AG04450 (cell line): ENCODE data around the gene NAA20. TPM values are rescaled to one million over a fixed set of nuclear protein-coding genes. Genes with fewer than 3 reads are reported as not detected.

ENCODE experiments used
- CTCF ChIA-PET: fragments of 300-600, 350-600 bp; formaldehyde crosslinking; extraction: SDS; loops from one replicate; lab custom pipeline; 2022; ENCODE audit warnings: antibody characterized with exemption, inconsistent platforms; lab: Charles Lee
- POLR2A ChIA-PET: fragments of 350-600 bp; formaldehyde crosslinking; extraction: SDS; loops from one replicate; lab custom pipeline; 2021; ENCODE audit warnings: antibody characterized with exemption, inconsistent platforms; lab: Yijun Ruan, JAX
- DNase-seq: peaks from one replicate; pipeline ENCODE4 v3.0.0-alpha.2; 2011; ENCODE audit warnings: low read depth, low spot score
- H3K27ac ChIP-seq: one replicate; pipeline ENCODE4 v1.5.1; 2012; ENCODE audit warnings: low read depth, low read length, control low read depth
- H3K27me3 ChIP-seq: one replicate; pipeline ENCODE4 v1.6.0; 2012; ENCODE audit warnings: low read length; ENCODE audit not compliant: control insufficient read depth, insufficient read depth
- H3K4me3 ChIP-seq: 2 replicates; pipeline ENCODE4 v1.5.1; 2011; ENCODE audit warnings: mild to moderate bottlenecking, low read depth, low read length, control low read depth
- H3K9me3 ChIP-seq: 2 replicates; pipeline ENCODE4 v1.5.1; 2012; ENCODE audit warnings: low read length; ENCODE audit not compliant: control insufficient read depth, insufficient read depth
- CTCF ChIP-seq: IDR thresholded peaks from 2 replicates; pipeline ENCODE4 v1.5.1; 2011; ENCODE audit warnings: low read depth, low read length, control low read depth, inconsistent platforms
- polyA plus RNA-seq: library from polyadenylated mRNA; depleted of rRNA; stranded (reverse); fragments of >200 nt; gene quantifications from 2 replicates; pipeline ENCODE4 v1.2.3, GENCODE V29; 2011

Gene NAA20
- polyA plus RNA-seq, 1 experiment: 85.1 TPM

GRCh38 chr20:20037960-20038359 lies 20.8 kb downstream of the NAA20 start:
- H3K27me3 ChIP-seq: no peaks in the 10 kb centered on the region
- no peak overlapping the region for H3K4me3 ChIP-seq
- DNase-seq: peak; percentile 43
- POLR2A ChIA-PET: interaction anchor here (0.7 to 1.2 kb wide), 3 partner anchors 9 to 281 kb away, joined by 4 to 5 read pairs (median 4); partner anchors contain the start of genes CFAP61 and CRNKL1
- no peak overlapping the region for H3K27ac ChIP-seq
- TF ChIP-seq CTCF: no peak
- CTCF ChIA-PET: no interaction called here
- no peaks in the 10 kb centered on the region for H3K9me3 ChIP-seq

- DNase-seq: no peak
- H3K9me3 ChIP-seq: no peaks in the 10 kb centered on the region
Measured at GRCh38 chr20:20038586-20038985, 21.4 kb downstream of the NAA20 start.

GRCh38 chr20:20039752-20040387 lies 22.7 kb downstream of the NAA20 start:
- POLR2A ChIA-PET: no interaction called here
- no peak overlapping the region for H3K4me3 ChIP-seq
- CTCF ChIA-PET: no interaction called here
- H3K27ac ChIP-seq: no peak overlapping the region
- no peak for DNase-seq
- TF ChIP-seq CTCF: no peak
- H3K9me3 ChIP-seq: no peaks in the 10 kb centered on the region
- no peaks in the 10 kb centered on the region for H3K27me3 ChIP-seq

More at GRCh38 chr20:20038586-20038985, 21.4 kb downstream of the NAA20 start:
- POLR2A ChIA-PET: interaction anchor here (0.7 to 1.2 kb wide), 2 partner anchors 10 to 281 kb away, joined by 4 to 5 read pairs; no protein-coding TSS in a partner anchor
- no peak overlapping the region for H3K27ac ChIP-seq
- CTCF ChIA-PET: no interaction called here
- TF ChIP-seq CTCF: no peak
- H3K4me3 ChIP-seq: no peak overlapping the region
- H3K27me3 ChIP-seq: no peaks in the 10 kb centered on the region

- no peak for DNase-seq
- TF ChIP-seq CTCF: no peak
- H3K27me3 ChIP-seq: peaks cover 5% of the 10 kb centered on the region
- ChIA-PET CTCF (interaction anchor here (1.5 to 2.8 kb wide), 3 partner anchors 358 to 542 kb away, joined by 3 to 22 read pairs (median 8); no protein-coding TSS in a partner anchor), POLR2A (interaction anchor here (0.7 to 1.3 kb wide), 3 partner anchors 14 to 77 kb away, joined by 3 to 6 read pairs (median 4); partner anchors contain the start of gene NAA20)
- peak overlapping the region; percentile 95 for H3K4me3 ChIP-seq
- H3K27ac ChIP-seq: peak overlapping the region; percentile 73
- peaks cover 4% of the 10 kb centered on the region; the same call in 1 of the 2 replicates for H3K9me3 ChIP-seq
Measured at GRCh38 chr20:20051767-20052073, 34.6 kb downstream of the NAA20 start.
